NB4 (cell line): ENCODE data around the gene CLEC3B.
"Not testable (repeated sequence)": the region's sequence is repeated elsewhere in the genome, so short reads cannot be mapped to it uniquely, and the experiment has no call there.

Experiments
- DNase-seq: peaks from one replicate; pipeline ENCODE4 v3.0.0; 2010; ENCODE audit warnings: low read depth
- H3K4me3 ChIP-seq: one replicate; pipeline ENCODE4 v1.5.1; 2011; ENCODE audit warnings: mild to moderate bottlenecking, low read depth, low read length, moderate library complexity
- MYC ChIP-seq: IDR thresholded peaks from 2 replicates; pipeline ENCODE4 v1.6.1; 2011; ENCODE audit warnings: low read depth, low read length
- POLR2A ChIP-seq: IDR thresholded peaks from 2 replicates; pipeline ENCODE4 v1.6.1; 2011; ENCODE audit warnings: mild to moderate bottlenecking; ENCODE audit not compliant: insufficient read length; ENCODE audit errors: extremely low read depth
- TF ChIP-seq, protein P1 (sequence below): IDR thresholded peaks from one replicate; pipeline ENCODE4 v1.5.1; 2012; ENCODE audit warnings: low read depth, low read length
- TF ChIP-seq, protein P2 (sequence below): IDR thresholded peaks from 2 replicates; pipeline ENCODE4 v1.6.1; 2011; ENCODE audit warnings: low read depth, low read length

Gene CLEC3B

DNA sequence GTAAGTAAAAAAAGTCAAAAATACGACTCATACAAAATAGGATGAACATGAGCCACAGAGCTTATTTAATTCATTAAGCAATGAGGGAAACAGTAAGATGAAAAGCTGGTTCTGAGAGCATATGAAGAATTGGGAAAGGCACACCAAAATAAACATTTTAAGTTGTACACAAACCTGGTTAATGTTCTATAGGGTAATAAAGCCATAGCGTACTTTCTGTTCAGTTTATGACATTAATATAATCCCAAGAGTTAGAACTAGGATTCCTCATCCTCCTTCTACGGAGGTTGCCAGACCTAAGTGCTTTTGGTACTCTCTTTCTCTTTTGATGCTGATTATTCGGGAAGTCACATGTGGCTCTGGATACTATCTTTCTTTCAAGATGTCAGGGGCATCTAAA lies 41.4 kb downstream of the CLEC3B start:
- no peak overlapping the region for H3K4me3 ChIP-seq
- TF ChIP-seq, protein P1, sequence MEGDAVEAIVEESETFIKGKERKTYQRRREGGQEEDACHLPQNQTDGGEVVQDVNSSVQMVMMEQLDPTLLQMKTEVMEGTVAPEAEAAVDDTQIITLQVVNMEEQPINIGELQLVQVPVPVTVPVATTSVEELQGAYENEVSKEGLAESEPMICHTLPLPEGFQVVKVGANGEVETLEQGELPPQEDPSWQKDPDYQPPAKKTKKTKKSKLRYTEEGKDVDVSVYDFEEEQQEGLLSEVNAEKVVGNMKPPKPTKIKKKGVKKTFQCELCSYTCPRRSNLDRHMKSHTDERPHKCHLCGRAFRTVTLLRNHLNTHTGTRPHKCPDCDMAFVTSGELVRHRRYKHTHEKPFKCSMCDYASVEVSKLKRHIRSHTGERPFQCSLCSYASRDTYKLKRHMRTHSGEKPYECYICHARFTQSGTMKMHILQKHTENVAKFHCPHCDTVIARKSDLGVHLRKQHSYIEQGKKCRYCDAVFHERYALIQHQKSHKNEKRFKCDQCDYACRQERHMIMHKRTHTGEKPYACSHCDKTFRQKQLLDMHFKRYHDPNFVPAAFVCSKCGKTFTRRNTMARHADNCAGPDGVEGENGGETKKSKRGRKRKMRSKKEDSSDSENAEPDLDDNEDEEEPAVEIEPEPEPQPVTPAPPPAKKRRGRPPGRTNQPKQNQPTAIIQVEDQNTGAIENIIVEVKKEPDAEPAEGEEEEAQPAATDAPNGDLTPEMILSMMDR, result no peak
- TF ChIP-seq MYC, result no peak
- TF ChIP-seq POLR2A, result no peak
- TF ChIP-seq, protein P2, sequence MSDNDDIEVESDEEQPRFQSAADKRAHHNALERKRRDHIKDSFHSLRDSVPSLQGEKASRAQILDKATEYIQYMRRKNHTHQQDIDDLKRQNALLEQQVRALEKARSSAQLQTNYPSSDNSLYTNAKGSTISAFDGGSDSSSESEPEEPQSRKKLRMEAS, result no peak
- no peak for DNase-seq

DNA sequence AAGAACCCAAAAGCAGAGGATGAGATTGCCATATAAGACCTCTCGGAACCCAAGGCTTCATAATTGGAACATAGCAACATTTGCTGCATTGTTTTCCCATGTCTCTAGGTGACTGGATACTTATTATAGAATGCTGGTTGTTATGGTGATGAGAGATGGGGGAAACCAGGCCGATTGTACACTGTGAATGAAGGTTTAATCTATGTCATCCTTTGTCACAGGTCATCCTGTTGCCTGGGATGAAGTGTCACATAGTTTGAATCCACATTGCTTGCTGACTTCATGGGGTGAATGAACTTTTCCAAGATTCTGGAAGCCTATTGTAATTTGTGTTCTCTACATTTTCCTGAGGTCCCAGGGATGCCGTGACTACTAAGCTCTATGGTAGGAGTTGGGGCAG lies 41.8 kb downstream of the CLEC3B start:
- TF ChIP-seq, protein P1, result no peak
- no peak for TF ChIP-seq POLR2A
- TF ChIP-seq, protein P2, result no peak
- TF ChIP-seq MYC, result no peak
- H3K4me3 ChIP-seq, result no peak overlapping the region
- no peak for DNase-seq

DNA sequence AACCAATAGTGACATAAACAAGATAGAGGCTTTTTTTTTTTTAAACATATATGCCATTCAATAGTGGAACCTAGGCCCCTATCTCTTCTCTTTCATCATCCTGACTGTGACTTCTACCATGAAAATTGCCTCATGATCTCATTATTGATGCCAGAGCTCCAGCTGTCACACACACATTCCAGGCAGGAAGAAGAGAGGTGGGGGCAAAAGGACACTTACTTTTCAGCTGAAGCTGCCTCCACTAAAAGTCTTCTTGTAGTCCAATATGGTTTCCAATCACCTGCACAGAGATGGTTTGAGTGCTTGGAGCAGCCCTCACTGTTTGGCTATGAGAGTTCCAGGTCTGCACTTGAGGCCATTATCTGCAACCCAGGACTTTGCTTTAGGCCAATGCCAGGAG lies 45.0 kb downstream of the CLEC3B start:
- no peak for DNase-seq
- H3K4me3 ChIP-seq, result no peak overlapping the region
- TF ChIP-seq, protein P1, result no peak
- no peak for TF ChIP-seq POLR2A
- TF ChIP-seq MYC, result no peak
- TF ChIP-seq, protein P2, result no peak

DNA sequence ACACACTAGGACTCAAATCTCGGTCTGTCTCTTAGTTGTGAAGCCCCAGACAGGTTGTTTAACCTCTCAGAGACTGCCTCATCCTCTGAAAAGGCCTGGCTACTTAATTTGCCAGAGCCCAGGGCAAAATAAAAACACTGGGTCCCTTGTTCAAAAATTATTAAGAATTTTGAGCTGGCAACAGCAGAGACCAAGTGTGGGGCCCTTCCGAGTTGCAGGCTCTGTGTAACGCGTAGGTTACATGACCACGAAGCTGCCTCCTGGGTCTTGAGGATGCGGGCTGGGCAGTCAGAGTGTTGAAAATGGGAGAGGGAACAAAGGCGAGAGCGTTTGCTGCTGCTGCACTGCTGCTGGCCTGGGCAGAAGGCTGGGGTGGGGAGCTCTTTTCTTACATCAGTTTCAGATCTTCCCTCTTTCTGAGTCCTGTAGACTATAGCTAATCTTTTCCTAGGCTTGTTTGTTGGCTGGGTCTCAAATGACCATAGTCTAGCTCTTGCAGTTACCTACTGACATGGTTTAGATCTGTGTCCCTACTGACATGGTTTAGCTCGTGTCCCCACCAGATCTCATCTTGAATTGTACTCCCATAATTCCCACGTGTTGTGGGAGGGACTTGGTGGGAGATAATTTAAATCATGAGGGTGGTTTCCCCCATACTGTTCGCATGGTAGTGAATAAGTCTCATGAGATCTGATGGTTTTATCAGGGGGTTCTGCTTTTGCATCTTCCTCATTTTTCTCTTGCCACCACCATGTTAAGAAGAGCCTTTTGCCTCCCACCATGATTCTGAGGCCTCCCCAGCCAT lies 49.9 kb downstream of the CLEC3B start:
- TF ChIP-seq, protein P2, result peak; percentile 53; the same call in 1 of the 2 replicates
- no peak for TF ChIP-seq MYC
- H3K4me3 ChIP-seq, result no peak overlapping the region
- peak; percentile 74 for DNase-seq

DNA sequence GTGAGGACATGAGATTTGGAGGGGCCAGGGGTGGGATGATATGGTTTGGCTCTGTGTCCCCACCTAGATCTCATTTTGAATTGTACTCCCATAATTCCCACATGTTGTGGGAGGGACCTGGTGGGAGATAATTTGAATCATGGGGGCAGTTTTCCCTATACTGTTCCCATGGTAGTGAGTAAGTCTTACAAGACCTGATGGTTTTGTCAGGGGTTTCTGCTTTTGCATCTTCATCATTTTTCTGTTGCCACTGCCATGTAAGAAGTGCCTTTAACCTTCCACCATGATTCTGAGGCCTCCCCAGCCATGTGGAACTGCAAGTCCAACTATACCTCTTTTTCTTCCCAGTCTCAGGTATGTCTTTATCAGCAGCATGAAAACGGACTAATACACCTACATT lies 52.2 kb downstream of the CLEC3B start:
- DNase-seq, H3K4me3 ChIP-seq: not testable (repeated sequence)

DNA sequence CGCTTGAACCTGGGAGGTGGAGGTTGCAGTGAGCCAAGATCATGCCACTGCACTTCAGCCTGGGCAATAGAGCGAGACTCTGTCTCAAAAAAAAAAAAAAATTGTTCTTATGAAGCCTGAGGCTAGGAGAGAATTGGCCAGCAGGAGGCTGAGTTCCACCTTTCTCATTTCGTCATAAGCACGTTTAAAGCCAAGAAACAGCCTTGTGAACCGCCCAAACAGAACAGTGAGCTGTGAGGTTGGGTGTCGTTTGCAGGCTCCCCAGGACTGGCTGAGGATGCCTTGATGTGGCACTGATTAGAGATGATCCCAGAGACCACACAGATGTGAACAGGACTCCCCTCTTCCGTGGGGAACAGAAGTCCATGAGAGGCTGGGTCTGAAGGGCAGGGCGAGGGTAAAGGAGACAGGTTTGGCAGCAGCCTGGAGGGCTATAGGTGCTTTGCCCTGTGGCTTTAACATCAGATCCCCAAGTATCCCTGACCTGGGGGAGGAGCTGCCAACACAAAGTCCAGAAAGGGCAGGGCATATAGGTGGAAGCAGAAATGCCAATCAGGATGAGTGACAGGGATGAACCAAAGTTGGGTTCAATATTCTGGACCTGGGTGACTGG lies 52.9 kb downstream of the CLEC3B start:
- peak; percentile 64 for DNase-seq

More for the DNA sequence above, 52.9 kb downstream of the CLEC3B start:
- H3K4me3 ChIP-seq, result no peak overlapping the region
- no peak for TF ChIP-seq POLR2A
- TF ChIP-seq, protein P1, result peak; percentile 10
